Stimulated activated naive B cell treated with anti-CD40 and anti-IgM and Interleukin-4, amounts not matched to agents 10 μg/mL and 1 μg/mL and 100 μg/mL, for 72 hours (primary cell): ENCODE results near the gene FYN.

Experiments
- ATAC-seq, 2 donors: fragments of 150-1000 bp; cut with Tn5 transposase; replicated peaks; 2 replicates each; pipeline ENCODE4 v1.10.0; 2021; ENCODE audit warnings: moderate library complexity in 1 of 2
- DNase-seq: peaks from one replicate; pipeline ENCODE4 v3.0.0; 2021
- H3K27ac Mint-ChIP-seq: one replicate; pipeline ENCODE4 v1.8.0; 2022; ENCODE audit warnings: mild to moderate bottlenecking, mixed read lengths
- H3K27me3 Mint-ChIP-seq, 2 donors: one replicate each; pipeline ENCODE4 v1.8.0; 2022; ENCODE audit warnings: mixed read lengths in 2 of 2
- H3K36me3 Mint-ChIP-seq, 2 donors: one replicate each; pipeline ENCODE4 v1.8.0; 2022; ENCODE audit warnings: mixed read lengths in 2 of 2, mild to moderate bottlenecking in 1 of 2
- H3K4me1 Mint-ChIP-seq, 2 donors: one replicate each; pipeline ENCODE4 v1.8.0; 2022; ENCODE audit warnings: mixed read lengths in 2 of 2, mild to moderate bottlenecking in 1 of 2
- H3K4me3 Mint-ChIP-seq, 2 donors: one replicate each; pipeline ENCODE4 v1.8.0; 2022; ENCODE audit warnings: mild to moderate bottlenecking in 2 of 2, mixed read lengths in 2 of 2, moderate library complexity in 1 of 2
- H3K9me3 Mint-ChIP-seq, 2 donors: one replicate each; pipeline ENCODE4 v1.8.0; 2022; ENCODE audit warnings: mixed read lengths in 2 of 2, mild to moderate bottlenecking in 1 of 2

Gene FYN

DNA sequence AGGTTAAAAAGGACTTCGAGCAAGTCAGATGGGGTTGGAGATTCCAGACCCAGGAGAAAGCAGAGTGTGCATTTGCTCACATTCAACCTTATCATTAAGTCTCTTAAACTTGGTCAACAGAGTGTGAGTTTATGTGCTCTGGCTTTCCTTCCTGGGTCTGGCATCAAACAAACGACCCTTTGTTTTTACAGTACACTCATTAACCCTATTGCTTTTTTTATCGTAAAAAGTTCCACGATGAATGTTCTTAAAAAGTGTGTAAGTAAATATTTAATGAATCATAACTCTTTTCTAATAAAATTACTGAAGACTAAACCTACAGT, 2.5 kb downstream of the FYN start:
- ATAC-seq (no peak), DNase-seq (no peak)
- Mint-ChIP-seq H3K9me3 (peaks cover 0 to 3% of the 10 kb centered on the region in 2 donors), H3K36me3 (peaks cover 14 to 27% of the 10 kb centered on the region in 2 donors), H3K27ac (no peak overlapping the region), H3K4me3 (peak overlapping the region; percentile 57 to 67), H3K27me3 (no peaks in the 10 kb centered on the region), H3K4me1 (peaks cover 30 to 57% of the 10 kb centered on the region in 2 donors)

DNA sequence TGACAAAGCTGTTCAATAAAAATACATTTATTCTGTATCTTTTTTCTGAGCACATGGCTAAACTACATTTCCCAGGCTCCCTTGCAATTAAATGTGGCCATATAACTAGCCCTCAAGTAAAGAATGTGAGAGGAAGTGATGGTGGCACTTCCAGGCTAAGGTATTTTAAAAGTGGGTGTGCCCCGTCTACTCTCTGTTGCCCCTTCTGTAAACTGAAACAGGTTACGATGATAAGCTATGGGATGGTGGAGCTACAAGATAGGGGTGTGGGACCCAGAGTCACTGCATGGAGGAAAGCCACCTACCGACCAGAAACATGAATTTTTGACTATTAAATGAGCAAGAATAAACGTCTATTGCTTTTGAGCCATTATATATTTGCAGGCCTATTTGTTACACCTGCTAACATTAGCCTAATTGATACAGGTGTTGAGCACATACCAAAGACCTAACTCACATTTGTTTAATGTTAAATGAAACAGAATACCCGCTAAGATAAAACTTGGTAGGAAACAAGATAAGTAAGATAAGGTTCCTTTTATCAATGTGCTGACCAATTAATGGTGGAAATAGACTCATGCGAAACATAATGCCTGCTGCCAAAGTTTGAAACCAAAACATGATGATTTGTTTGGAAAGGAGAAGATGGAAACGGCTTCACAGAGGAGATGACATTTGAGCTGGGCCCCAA, 3.1 kb downstream of the FYN start:
- ATAC-seq (no peak), DNase-seq (no peak)
- no peaks in the 10 kb centered on the region for H3K27me3 Mint-ChIP-seq
- H3K4me3 Mint-ChIP-seq, result peak overlapping the region; percentile 57 to 67
- H3K27ac Mint-ChIP-seq, result no peak overlapping the region
- H3K36me3 Mint-ChIP-seq, result peaks cover 14 to 27% of the 10 kb centered on the region in 2 donors
- H3K4me1 Mint-ChIP-seq, result peaks cover 31 to 62% of the 10 kb centered on the region in 2 donors
- peaks cover 0 to 3% of the 10 kb centered on the region in 2 donors for H3K9me3 Mint-ChIP-seq

DNA sequence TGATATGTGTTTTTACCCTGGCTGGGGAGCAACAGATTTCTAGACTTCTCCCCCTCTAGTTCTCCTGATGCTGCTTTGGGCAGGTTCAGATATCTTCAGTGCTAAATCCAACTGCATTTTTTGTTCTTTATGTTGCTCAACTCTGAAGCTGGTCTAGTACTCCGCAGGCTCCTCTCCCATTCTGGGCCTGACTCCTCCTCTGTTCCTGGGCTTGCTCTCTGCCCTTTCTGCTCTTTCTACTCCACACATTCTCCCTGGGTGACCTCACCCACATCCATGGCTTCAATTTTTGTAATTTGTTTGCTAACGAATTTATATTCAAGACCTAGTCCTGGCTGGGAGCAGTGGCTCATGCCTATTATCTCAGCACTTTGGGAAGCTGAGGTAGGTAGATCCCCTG, 6.4 kb downstream of the FYN start:
- ATAC-seq, result no peak
- H3K36me3 Mint-ChIP-seq, result peaks cover 22 to 32% of the 10 kb centered on the region in 2 donors
- peaks cover 0 to 3% of the 10 kb centered on the region in 2 donors for H3K9me3 Mint-ChIP-seq
- H3K4me1 Mint-ChIP-seq, result peaks cover 35 to 70% of the 10 kb centered on the region in 2 donors
- no peak overlapping the region for H3K4me3 Mint-ChIP-seq
- DNase-seq, result no peak
- H3K27ac Mint-ChIP-seq, result no peak overlapping the region
- H3K27me3 Mint-ChIP-seq, result no peaks in the 10 kb centered on the region

DNA sequence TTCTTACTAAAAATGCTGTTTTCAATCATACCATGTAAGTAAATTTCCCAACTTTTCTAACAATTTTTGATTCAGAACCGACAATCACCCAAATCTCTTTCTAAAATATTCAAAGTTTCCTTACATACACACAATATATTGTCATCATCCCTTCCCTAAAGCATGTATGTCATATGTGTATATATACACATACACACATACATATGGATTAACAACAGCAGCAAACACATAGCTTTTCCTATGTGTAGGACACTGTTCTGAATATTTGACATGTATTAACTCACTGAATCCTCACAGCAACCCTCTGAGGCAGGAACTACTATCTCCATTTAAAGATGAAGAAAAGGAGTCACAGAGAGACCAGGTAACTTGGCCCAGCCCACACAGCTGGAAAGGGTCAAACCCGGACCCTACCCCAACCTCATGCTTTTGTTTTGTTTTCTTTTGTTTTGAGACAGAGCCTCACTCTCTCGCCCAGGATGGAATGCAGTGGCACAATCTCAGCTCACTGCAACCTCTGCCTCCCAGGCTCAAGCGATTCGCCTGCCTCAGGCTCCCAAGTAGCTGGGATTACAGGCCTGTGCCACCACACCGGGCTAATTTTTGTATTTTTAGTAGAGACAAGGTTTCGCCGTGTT, 7.2 kb downstream of the FYN start:
- Mint-ChIP-seq H3K4me1 (peaks cover 32 to 67% of the 10 kb centered on the region in 2 donors), H3K36me3 (peaks cover 24 to 34% of the 10 kb centered on the region in 2 donors)

DNA sequence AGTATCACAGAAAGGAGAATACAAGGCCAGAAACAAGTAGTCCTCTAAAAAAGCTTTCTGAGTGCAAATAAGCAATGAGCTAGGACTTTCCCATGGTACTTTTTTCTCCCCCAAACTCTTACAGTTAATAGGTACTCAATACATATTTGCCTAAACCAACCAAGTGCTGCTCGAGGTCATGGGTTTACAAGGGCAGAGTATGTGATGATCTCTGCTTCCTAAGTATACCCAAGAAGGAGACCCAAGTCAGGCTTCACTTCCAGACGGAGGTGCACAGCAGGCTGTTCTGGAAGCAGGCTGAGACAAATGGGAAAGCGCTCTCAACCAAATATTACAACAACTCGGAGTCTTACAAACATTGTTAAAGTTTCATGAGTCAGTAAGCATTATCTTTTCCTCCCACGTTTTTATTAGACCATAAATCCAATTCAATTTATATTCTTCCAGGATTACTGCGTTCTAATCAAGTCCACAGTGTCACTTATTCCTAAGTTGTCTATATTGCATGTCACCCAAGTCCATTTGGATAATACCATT, 8.1 kb downstream of the FYN start:
- Mint-ChIP-seq H3K4me3 (no peak overlapping the region), H3K27ac (peak overlapping the region; percentile 9), H3K9me3 (no peaks in the 10 kb centered on the region), H3K36me3 (peaks cover 28 to 35% of the 10 kb centered on the region in 2 donors), H3K4me1 (peaks cover 32 to 69% of the 10 kb centered on the region in 2 donors), H3K27me3 (no peaks in the 10 kb centered on the region)
- ATAC-seq (peak in 1 of 2 donors; percentile 27), DNase-seq (no peak)

More for the DNA sequence above, 7.2 kb downstream of the FYN start:
- Mint-ChIP-seq H3K27me3 (no peaks in the 10 kb centered on the region), H3K4me3 (no peak overlapping the region), H3K27ac (no peak overlapping the region), H3K9me3 (peaks cover 0 to 3% of the 10 kb centered on the region in 2 donors)
- DNase-seq (no peak), ATAC-seq (no peak)

DNA sequence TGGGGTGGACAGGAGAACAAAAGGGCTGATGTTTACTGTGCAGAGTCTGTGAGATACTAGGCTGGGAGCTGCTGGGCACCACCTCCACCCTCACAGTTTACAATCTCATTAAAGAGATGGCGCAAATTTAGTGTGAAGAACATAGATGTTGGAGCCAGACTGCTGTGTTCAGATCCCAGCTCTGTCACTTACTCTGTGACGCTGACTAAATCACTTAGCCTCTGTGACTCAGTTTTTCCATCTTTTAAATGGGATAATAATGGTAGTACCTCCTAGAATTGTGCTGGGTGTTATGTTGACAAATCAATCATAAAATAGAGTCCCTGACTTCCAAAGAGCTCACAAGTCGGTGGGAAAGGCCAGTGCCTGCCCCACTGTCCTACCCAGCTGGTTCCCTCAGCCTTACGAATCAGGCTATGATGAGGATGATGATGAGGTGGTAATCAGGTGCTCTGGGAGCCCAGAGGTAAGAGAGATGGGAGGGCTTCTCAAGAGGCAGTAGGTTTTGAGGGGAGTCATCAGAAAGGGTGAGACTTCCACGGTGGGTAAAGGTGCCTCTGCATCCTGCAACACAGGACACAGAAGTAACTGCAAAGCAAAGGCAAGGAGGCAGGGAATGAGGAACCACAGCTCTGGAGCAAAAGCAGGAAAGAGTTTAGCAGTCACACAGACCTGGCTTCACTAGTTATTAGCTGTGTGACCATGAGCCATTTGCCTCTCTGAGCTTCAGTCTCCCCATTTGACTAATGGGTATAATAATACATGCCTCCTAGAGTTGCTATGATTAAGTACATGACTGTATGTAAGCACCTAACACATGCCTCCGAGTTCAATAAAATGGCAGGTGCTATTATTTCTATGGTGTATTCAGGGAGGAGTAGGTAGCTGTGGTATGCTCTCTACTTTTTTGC, 8.9 kb downstream of the FYN start:
- no peak for DNase-seq
- Mint-ChIP-seq H3K4me3 (no peak overlapping the region), H3K27me3 (no peaks in the 10 kb centered on the region), H3K36me3 (peaks cover 29 to 32% of the 10 kb centered on the region in 2 donors), H3K4me1 (peaks cover 34 to 73% of the 10 kb centered on the region in 2 donors), H3K27ac (peak overlapping the region; percentile 56), H3K9me3 (no peaks in the 10 kb centered on the region)
- no peak for ATAC-seq

DNA sequence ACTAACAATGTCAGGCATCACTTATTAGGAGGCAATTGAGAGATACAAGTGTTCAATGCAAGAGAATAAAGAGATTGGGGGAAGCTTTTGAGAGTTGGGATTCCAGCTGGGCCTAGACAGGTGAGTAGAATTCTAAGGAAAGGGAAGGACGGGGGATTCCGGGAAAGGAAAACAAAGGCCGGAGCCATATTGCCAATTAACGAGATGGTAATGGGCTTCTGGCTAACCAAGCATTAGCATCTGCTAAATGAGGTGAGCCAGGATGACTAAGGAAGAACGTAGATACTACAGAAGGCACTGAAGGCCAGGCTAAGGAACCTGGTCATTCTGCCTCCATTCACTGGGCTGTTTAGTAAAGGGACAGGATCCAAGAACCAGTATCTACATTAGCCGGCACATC, 10.5 kb downstream of the FYN start:
- H3K27me3 Mint-ChIP-seq, result no peaks in the 10 kb centered on the region
- peaks cover 30% of the 10 kb centered on the region in 2 donors for H3K36me3 Mint-ChIP-seq
- no peaks in the 10 kb centered on the region for H3K9me3 Mint-ChIP-seq
- ATAC-seq, result no peak
- no peak for DNase-seq
- H3K4me3 Mint-ChIP-seq, result no peak overlapping the region
- H3K4me1 Mint-ChIP-seq, result peaks cover 44 to 84% of the 10 kb centered on the region in 2 donors
- H3K27ac Mint-ChIP-seq, result no peak overlapping the region

DNA sequence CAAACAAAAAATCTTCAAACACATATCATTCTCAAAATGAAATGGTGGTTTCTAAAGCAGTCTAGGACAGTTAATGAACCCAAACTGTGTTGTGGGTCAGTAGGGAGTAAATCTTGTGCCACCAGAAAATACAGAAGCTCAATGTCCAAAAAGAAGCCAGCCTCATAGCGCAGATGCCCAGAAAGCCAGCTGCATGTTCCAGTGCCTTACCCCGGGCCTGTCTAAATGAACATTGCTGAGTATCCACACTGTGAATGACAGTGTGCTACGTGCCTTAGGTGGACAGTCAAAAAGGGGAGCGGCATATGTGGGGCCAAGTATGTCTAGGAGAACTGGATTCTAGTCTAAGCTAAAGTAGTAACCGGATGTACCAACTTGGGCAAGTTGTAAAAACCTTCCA, 10.9 kb downstream of the FYN start:
- Mint-ChIP-seq H3K4me3 (no peak overlapping the region), H3K9me3 (no peaks in the 10 kb centered on the region)

DNA sequence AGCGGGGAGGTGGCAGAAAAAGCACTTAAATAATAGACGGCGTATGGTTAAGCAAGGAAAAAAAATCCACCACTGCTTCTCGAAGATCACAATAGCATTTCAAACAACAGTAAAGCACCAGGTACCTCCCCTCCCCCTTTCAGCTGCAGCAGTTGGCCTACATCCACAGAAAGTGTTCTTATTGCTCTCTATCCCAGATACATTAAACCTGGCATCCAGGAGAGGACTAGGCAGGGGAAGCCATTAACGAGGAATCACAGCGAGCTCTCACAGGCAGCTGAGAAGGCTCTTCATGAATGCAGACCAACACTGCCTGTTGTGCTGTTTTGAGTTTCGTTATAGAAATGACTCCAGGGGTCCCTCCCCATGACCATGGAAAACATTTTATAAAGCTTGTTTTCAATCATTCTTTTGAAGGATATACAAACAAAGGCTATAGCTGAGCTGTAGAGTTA, 11.8 kb downstream of the FYN start:
- Mint-ChIP-seq H3K27ac (no peak overlapping the region), H3K36me3 (peaks cover 20 to 28% of the 10 kb centered on the region in 2 donors), H3K9me3 (no peaks in the 10 kb centered on the region), H3K4me1 (peaks cover 46 to 86% of the 10 kb centered on the region in 2 donors), H3K4me3 (no peak overlapping the region), H3K27me3 (no peaks in the 10 kb centered on the region)
- DNase-seq, result no peak
- no peak for ATAC-seq

More for the DNA sequence above, 10.9 kb downstream of the FYN start:
- no peak for DNase-seq
- H3K27me3 Mint-ChIP-seq, result no peaks in the 10 kb centered on the region
- peaks cover 42 to 84% of the 10 kb centered on the region in 2 donors for H3K4me1 Mint-ChIP-seq
- no peak for ATAC-seq
- no peak overlapping the region for H3K27ac Mint-ChIP-seq
- peaks cover 26 to 28% of the 10 kb centered on the region in 2 donors for H3K36me3 Mint-ChIP-seq

DNA sequence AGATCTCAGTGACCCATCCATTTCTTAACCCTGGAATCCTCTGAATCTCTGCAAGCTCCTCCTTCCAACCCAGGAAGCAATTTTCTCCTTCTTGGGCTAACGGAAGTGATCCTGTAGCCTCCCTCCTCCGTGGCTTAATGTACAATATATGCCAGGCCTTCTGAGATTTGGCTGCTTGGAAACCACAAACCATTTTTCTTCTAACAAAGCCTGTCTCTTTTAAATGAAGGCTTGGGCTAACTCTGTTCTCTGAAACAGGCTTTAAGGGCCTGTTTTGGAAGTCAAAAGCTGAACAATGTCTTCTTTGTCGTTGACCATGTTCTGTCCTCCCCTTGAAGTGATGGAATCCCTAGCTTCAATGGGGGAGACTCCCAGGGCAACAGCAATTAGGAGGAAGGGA, 14.9 kb downstream of the FYN start:
- peaks cover 15 to 23% of the 10 kb centered on the region in 2 donors for H3K36me3 Mint-ChIP-seq
- DNase-seq, result no peak
- H3K27ac Mint-ChIP-seq, result no peak overlapping the region
- ATAC-seq, result no peak
- no peak overlapping the region for H3K4me3 Mint-ChIP-seq
- H3K9me3 Mint-ChIP-seq, result no peaks in the 10 kb centered on the region
- H3K27me3 Mint-ChIP-seq, result no peaks in the 10 kb centered on the region
- H3K4me1 Mint-ChIP-seq, result peaks cover 31 to 56% of the 10 kb centered on the region in 2 donors

DNA sequence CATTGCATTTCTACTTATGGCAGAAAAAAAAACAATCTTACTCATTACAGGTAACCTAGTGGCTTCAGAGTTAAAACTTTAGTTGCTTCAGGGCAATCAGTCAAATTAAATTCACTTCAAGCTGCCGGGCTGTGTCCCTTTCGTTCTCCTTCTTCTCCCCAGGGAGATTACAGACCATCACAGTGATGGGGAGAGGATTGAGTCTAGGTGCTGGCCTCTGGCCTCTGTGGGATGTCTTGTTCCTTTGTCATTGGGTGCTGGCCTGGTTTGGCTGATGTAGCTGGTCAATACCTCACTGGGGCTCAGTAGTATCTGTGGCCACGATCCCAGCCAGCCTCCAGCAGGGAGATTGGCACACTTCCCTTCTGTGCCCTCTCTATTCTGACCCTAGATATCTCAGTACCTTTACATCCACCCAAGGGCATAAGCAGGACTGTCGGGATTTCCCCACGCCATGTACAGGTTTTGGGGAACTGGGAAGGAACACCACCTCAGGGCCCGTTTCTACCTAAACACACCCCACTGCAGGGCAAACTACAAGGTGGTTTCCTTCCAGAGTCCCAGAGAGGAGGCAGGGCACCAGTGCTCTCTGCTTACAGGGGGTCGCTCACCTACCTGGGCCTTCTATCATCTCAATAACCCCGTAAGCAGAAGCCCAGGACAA, 15.4 kb downstream of the FYN start:
- peaks cover 15 to 23% of the 10 kb centered on the region in 2 donors for H3K36me3 Mint-ChIP-seq
- H3K9me3 Mint-ChIP-seq, result no peaks in the 10 kb centered on the region
- H3K4me1 Mint-ChIP-seq, result peaks cover 31 to 56% of the 10 kb centered on the region in 2 donors
- H3K27me3 Mint-ChIP-seq, result no peaks in the 10 kb centered on the region
- H3K4me3 Mint-ChIP-seq, result no peak overlapping the region
- peak; percentile 77 to 86 for ATAC-seq
- H3K27ac Mint-ChIP-seq, result no peak overlapping the region
- DNase-seq, result peak; percentile 23

DNA sequence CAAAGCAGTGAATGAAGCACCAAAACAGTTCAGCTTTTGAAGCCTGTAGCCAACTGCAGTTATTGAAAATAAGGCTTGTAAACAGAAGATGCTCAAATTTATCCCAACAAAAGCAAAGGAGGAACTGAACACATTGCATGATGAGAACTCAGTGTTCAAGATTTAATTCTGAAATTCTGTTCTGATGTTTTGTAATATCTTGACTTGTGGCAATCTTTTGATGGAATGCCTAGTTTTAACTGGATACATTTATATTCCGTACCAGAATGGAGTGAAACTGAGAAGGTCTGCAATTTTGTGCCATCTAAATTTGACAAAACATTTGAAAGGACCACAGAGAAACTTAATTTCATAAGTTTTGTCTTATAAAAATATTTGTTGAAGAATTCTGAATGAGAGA, 17.5 kb downstream of the FYN start:
- DNase-seq (no peak), ATAC-seq (no peak)
- Mint-ChIP-seq H3K27me3 (no peaks in the 10 kb centered on the region), H3K27ac (no peak overlapping the region), H3K36me3 (peaks cover 18 to 20% of the 10 kb centered on the region in 2 donors), H3K4me1 (peaks cover 41 to 60% of the 10 kb centered on the region in 2 donors), H3K9me3 (no peaks in the 10 kb centered on the region), H3K4me3 (no peak overlapping the region)

DNA sequence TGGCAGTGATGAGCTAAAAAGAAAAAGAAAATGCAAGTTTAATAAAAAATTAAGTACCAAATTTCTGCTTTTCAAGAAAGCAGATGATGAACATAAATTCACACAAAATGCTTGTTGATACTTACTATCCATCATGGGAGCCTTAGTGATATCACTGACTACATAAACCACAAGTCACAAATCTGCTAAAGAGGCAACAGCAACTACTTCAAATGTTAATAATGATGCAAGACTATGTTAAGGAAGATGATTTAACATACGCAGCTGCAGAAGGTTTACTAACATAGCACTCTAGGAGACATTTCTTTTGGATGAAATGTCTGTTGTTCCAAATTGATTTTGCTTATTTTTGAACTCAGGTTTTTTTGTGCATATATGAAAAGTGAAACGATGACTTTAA, 18.6 kb downstream of the FYN start:
- ATAC-seq, result no peak

More for the DNA sequence above, 18.6 kb downstream of the FYN start:
- Mint-ChIP-seq H3K36me3 (peaks cover 15 to 19% of the 10 kb centered on the region in 2 donors), H3K27ac (no peak overlapping the region), H3K4me1 (peaks cover 47 to 60% of the 10 kb centered on the region in 2 donors), H3K9me3 (no peaks in the 10 kb centered on the region), H3K4me3 (no peak overlapping the region), H3K27me3 (no peaks in the 10 kb centered on the region)
- no peak for DNase-seq
